Gastroesophageal sphincter (tissue), 4 donors: ENCODE measurements around the gene ODC1. TPM values are rescaled to one million over a fixed set of nuclear protein-coding genes. Genes with fewer than 3 reads are reported as not detected.

Experiments used
- ATAC-seq: fragments of 150-250 bp; one replicate; pipeline ENCODE4 v1.9.1; 2016; ENCODE audit warnings: mild to moderate bottlenecking, moderate library complexity
- H3K27ac ChIP-seq, 4 donors: fragments of 200-600 bp; sonication (generic) in 3 of 4; 1 replicate in 3 of 4; 2 replicates in 1 of 4; pipeline ENCODE4 v1.5.1; 2016 to 2019
- H3K27me3 ChIP-seq: fragments of 200-600 bp; sonication (generic); one replicate; pipeline ENCODE4 v1.5.1; 2019
- H3K36me3 ChIP-seq, 2 donors: fragments of 200-600 bp; sonication (generic); one replicate each; pipeline ENCODE4 v1.5.1; 2019; ENCODE audit warnings: control low read depth in 1 of 2
- H3K4me1 ChIP-seq, 3 donors: fragments of 200-600 bp; sonication (generic); 1 replicate in 2 of 3; 2 replicates in 1 of 3; pipeline ENCODE4 v1.5.1; 2016 to 2019; ENCODE audit warnings: control low read depth in 2 of 3
- H3K4me3 ChIP-seq, 2 donors: fragments of 200-600 bp; sonication (generic); one replicate each; pipeline ENCODE4 v1.5.1; 2019; ENCODE audit warnings: mild to moderate bottlenecking in 1 of 2, moderate library complexity in 1 of 2
- H3K9me3 ChIP-seq, 3 donors: fragments of 200-600 bp; sonication (generic); one replicate each; pipeline ENCODE4 v1.5.1; 2017 to 2019; ENCODE audit warnings: control low read depth in 2 of 3
- EP300 ChIP-seq: sonication (generic); formaldehyde crosslinking; IDR thresholded peaks from one replicate; pipeline ENCODE4 v1.6.1; 2017; ENCODE audit warnings: antibody characterized with exemption, mild to moderate bottlenecking
- POLR2A ChIP-seq, 2 donors: fragments of 450-650 bp; IDR thresholded peaks; one replicate each; pipeline ENCODE4 v1.6.1; 2017; ENCODE audit warnings: antibody characterized with exemption in 2 of 2, mild to moderate bottlenecking in 2 of 2, moderate library complexity in 1 of 2
- POLR2AphosphoS5 ChIP-seq: sonication (generic); formaldehyde crosslinking; IDR thresholded peaks from one replicate; pipeline ENCODE4 v1.6.1; 2017; ENCODE audit warnings: antibody characterized with exemption
- WGBS, 2 donors: methylation state at CpG; one replicate each; pipeline ENCODE4 v1.1.5; 2018; ENCODE audit warnings: low coverage in 1 of 2; 5-methylcytosine and 5-hydroxymethylcytosine counted together
- total RNA-seq, 4 donors: library from RNA; depleted of rRNA; stranded (reverse); fragments of >200 nt; gene quantifications; one replicate each; pipeline ENCODE4 v1.1.0, GENCODE V29; 2016
- TF ChIP-seq, protein P1 (sequence below), 4 experiments: fragments of 200-600 bp in 2 of 4; fragments of 450-650 bp in 2 of 4; sonication (generic) in 1 of 4; IDR thresholded peaks; one replicate each; pipeline ENCODE4 v1.5.1; 2017 to 2019; ENCODE audit warnings: antibody characterized with exemption in 4 of 4, mild to moderate bottlenecking in 2 of 4, moderate library complexity in 2 of 4

ODC1 gene
- total RNA-seq, 4 donors from 2014 or later = 105 to 199 (median 137) TPM

DNA sequence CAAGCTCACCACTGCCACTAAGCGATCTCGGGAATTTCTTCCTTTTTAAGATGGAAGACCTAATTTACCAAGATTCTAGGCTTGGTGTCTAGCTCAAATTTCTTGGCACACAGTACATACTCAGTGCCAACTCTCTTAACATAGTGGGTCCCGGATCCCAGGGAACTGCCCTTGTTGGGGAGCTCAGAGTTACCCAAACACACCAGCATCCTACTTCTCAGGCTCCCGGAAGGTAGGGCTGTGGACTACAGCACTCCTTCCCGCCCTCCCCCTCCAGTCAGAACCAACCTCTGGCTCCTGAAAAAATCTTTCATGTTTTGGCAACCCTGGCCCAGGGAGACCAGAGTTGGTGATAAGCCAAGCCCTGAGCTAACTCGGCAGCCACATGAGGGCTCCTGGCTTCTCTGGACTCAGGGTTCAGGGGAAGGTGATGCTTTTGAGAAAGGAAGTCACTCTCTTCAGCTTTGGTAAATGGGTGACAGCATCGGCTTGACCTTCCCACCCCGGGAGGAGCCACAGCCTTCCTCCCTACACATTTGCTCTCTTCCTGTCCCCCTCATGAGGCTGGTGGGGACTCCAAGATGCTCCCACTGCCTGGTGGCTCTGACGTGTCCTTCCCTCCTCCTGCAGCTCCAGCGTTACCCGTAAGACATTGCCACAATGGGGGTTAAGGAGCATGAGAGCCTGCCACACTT lies 8.8 kb downstream of the ODC1 start:
- peak; percentile 14 for ATAC-seq

DNA sequence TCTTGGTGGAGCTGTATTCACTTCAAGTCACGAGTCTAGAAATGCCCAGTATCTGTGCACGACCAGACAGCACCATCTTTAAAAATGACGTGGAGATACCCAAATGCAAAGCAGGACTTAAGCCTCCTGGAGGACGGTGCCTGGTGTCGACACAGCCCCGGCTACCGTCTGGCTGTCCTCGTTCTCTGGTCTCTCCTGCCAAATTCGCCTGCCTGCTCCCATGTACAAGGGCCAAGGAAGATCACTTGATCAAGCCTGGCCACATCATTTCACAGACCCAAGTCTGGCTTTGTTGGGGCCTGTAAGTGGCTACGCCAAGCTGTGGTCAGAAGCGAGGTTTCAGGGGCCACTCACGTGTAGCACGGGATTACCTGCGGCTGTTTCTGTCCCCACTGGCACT lies 9.4 kb downstream of the ODC1 start:
- no peak overlapping the region for H3K4me3 ChIP-seq
- no peak for ATAC-seq

More for the DNA sequence above, 8.8 kb downstream of the ODC1 start:
- 54 to 100% methylated on average over 1 to 5 of the region's 11 CpGs for WGBS, 2 donors
- Histone ChIP-seq H3K4me3 (no peak overlapping the region), H3K9me3 (no peaks in the 10 kb centered on the region), H3K27me3 (no peaks in the 10 kb centered on the region), H3K4me1 (peaks cover 0 to 26% (median 4%) of the 10 kb centered on the region in 3 donors), H3K27ac (peak overlapping the region in 1 of 4 donors; percentile 2), H3K36me3 (peaks cover 3 to 56% of the 10 kb centered on the region in 2 donors)
- TF ChIP-seq, protein P1, sequence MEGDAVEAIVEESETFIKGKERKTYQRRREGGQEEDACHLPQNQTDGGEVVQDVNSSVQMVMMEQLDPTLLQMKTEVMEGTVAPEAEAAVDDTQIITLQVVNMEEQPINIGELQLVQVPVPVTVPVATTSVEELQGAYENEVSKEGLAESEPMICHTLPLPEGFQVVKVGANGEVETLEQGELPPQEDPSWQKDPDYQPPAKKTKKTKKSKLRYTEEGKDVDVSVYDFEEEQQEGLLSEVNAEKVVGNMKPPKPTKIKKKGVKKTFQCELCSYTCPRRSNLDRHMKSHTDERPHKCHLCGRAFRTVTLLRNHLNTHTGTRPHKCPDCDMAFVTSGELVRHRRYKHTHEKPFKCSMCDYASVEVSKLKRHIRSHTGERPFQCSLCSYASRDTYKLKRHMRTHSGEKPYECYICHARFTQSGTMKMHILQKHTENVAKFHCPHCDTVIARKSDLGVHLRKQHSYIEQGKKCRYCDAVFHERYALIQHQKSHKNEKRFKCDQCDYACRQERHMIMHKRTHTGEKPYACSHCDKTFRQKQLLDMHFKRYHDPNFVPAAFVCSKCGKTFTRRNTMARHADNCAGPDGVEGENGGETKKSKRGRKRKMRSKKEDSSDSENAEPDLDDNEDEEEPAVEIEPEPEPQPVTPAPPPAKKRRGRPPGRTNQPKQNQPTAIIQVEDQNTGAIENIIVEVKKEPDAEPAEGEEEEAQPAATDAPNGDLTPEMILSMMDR (IDR thresholded peaks at IDR 0.05) = no peak
- TF ChIP-seq EP300 (no peak), POLR2AphosphoS5 (no peak), POLR2A (IDR thresholded peaks at IDR 0.05) (no peak)

DNA sequence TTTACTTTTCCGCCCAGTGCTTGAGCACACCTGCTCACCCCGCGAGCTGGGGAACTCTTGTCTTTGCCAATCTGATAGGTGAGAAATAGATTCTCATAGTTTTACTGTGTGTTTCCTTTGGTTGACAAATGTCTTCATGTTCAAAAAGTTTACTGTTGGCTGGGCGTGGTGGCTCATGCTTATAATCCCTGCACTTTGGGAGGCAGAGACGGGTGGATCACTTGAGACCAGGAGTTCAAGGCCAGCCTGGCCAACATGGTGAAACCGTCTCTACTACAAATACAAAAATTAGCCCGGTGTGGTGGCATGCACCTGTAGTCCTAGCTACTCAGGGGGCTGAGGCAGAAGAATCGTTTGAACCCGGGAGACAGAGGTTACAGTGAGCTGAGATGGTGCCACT lies 10.3 kb downstream of the ODC1 start:
- ATAC-seq = no peak
- no peak for TF ChIP-seq EP300
- no peak for TF ChIP-seq POLR2A (IDR thresholded peaks at IDR 0.05)
- TF ChIP-seq, protein P1 (IDR thresholded peaks at IDR 0.05) = no peak
- TF ChIP-seq POLR2AphosphoS5 = no peak
- H3K27ac ChIP-seq = no peak overlapping the region
- H3K9me3 ChIP-seq = no peaks in the 10 kb centered on the region
- H3K36me3 ChIP-seq = peaks cover 3 to 41% of the 10 kb centered on the region in 2 donors
- no peak overlapping the region for H3K4me3 ChIP-seq
- 88 to 92% methylated on average over 3 to 9 of the region's 9 CpGs for WGBS, 2 donors
- H3K4me1 ChIP-seq = peaks cover 0 to 23% (median 5%) of the 10 kb centered on the region in 3 donors
- peaks cover 2% of the 10 kb centered on the region for H3K27me3 ChIP-seq

More for the DNA sequence above, 9.4 kb downstream of the ODC1 start:
- Histone ChIP-seq H3K9me3 (no peaks in the 10 kb centered on the region), H3K36me3 (peaks cover 3 to 50% of the 10 kb centered on the region in 2 donors), H3K4me1 (peaks cover 0 to 21% (median 4%) of the 10 kb centered on the region in 3 donors), H3K27me3 (no peaks in the 10 kb centered on the region), H3K27ac (peak overlapping the region in 1 of 4 donors; percentile 2)
- TF ChIP-seq EP300 (no peak), POLR2AphosphoS5 (no peak), POLR2A (IDR thresholded peaks at IDR 0.05) (no peak)
- TF ChIP-seq, protein P1 (IDR thresholded peaks at IDR 0.05) = no peak
- WGBS, 2 donors = 71 to 97% methylated on average over 4 to 5 of the region's 14 CpGs

DNA sequence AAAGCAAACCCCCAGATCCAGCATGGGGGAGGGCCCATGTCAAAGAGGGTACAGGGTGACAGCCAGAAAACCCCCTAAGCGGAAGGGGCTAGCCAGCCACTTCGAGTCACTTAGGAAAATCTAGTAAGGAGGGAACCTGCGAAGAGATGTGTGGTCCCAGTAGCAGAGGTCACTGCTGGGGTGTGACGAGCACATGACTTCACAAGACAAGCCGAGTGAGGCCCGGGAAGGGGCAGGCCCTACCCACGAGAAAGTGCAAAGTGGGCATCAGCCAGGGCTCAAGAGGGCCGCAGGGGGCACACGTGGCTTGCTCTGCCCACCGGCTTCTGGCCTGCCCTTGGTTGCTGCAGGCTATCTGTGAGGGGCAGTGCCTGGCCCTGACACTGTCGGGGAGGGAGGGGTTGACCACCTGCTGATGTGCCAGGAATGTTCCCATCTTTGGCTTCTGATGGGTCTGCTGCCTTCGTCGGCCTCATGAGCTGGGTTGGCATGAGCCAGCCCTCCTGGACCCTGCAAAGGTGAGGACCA lies 11.5 kb downstream of the ODC1 start:
- H3K9me3 ChIP-seq = no peaks in the 10 kb centered on the region
- peaks cover 0 to 33% (median 13%) of the 10 kb centered on the region in 3 donors for H3K4me1 ChIP-seq
- peaks cover 3 to 29% of the 10 kb centered on the region in 2 donors for H3K36me3 ChIP-seq
- H3K4me3 ChIP-seq = no peak overlapping the region
- peaks cover 13% of the 10 kb centered on the region for H3K27me3 ChIP-seq
- TF ChIP-seq POLR2A (IDR thresholded peaks at IDR 0.05) = no peak
- TF ChIP-seq, protein P1 (IDR thresholded peaks at IDR 0.05) = no peak
- no peak for TF ChIP-seq EP300
- no peak for TF ChIP-seq POLR2AphosphoS5
- no peak overlapping the region for H3K27ac ChIP-seq
- 73 to 81% methylated on average over 2 to 7 of the region's 13 CpGs for WGBS, 2 donors
- ATAC-seq = no peak
